SK-N-SH (cell line): ENCODE measurements around the gene ZNF836. TPM values are rescaled to one million over a fixed set of nuclear protein-coding genes. Genes with fewer than 3 reads are reported as not detected.
A peak's percentile ranks its signal among the peaks of the same experiment; 100 is the strongest.

Experiments used
- CTCF ChIA-PET: fragments of 300-600, 350-600 bp; formaldehyde crosslinking; extraction: SDS; loops from one replicate; lab custom pipeline; 2021; lab: Yijun Ruan, JAX
- POLR2A ChIA-PET: fragments of 350-600 bp; sonication (Branson Sonifier 250); formaldehyde crosslinking; extraction: SDS; loops from one replicate; lab custom pipeline; 2020; ENCODE audit warnings: antibody characterized with exemption, inconsistent platforms; lab: Yijun Ruan, JAX
- DNase-seq: peaks from one replicate; pipeline ENCODE4 v3.0.0; 2012
- H2AFZ ChIP-seq: fragments of 200-600 bp; sonication (generic); 2 replicates; pipeline ENCODE4 v1.8.1; 2016; ENCODE audit warnings: antibody characterized with exemption, mild to moderate bottlenecking, low read depth
- H3F3A ChIP-seq: fragments of 200-600 bp; sonication (generic); replicated peaks from 2 replicates; pipeline ENCODE3; 2016; ENCODE audit warnings: antibody characterized with exemption, mild to moderate bottlenecking; ENCODE audit not compliant: insufficient read depth
- H3K27ac ChIP-seq, 2 experiments: fragments of 200-500 bp in 1 of 2; fragments of 200-600 bp in 1 of 2; sonication (Bioruptor generic) in 1 of 2; sonication (generic), shearing (Covaris generic) in 1 of 2; 2 replicates each; pipeline versions ENCODE4 v1.5.1 to v1.6.1; 2014 to 2016; ENCODE audit warnings: low read depth in 2 of 2, inconsistent platforms in 1 of 2, low read length in 1 of 2, mild to moderate bottlenecking in 1 of 2, mixed read lengths in 1 of 2
- H3K27me3 ChIP-seq: fragments of 200-600 bp; sonication (generic), shearing (Covaris generic); 2 replicates; pipeline ENCODE4 v1.6.1; 2016; ENCODE audit warnings: mixed run types; ENCODE audit not compliant: insufficient read depth
- H3K36me3 ChIP-seq, 2 experiments: fragments of 200-500 bp in 1 of 2; fragments of 200-600 bp in 1 of 2; sonication (Bioruptor generic) in 1 of 2; sonication (generic) in 1 of 2; replicated peaks in 1 of 2; 2 replicates each; pipeline versions ENCODE3 to v1.5.1; 2014 to 2016; ENCODE audit warnings: low read length in 1 of 2, mild to moderate bottlenecking in 1 of 2; ENCODE audit not compliant: insufficient read depth in 2 of 2, control insufficient read depth in 1 of 2
- H3K4me1 ChIP-seq, 2 experiments: fragments of 200-500 bp in 1 of 2; fragments of 200-600 bp in 1 of 2; sonication (Bioruptor generic) in 1 of 2; sonication (generic), shearing (Covaris generic) in 1 of 2; 2 replicates each; pipeline versions ENCODE4 v1.5.1 to v1.6.1; 2014 to 2016; ENCODE audit warnings: low read depth in 1 of 2, low read length in 1 of 2, mixed run types in 1 of 2; ENCODE audit not compliant: insufficient read depth in 2 of 2, control insufficient read depth in 1 of 2
- H3K4me2 ChIP-seq: fragments of 200-600 bp; sonication (generic), shearing (Covaris generic); 2 replicates; pipeline ENCODE4 v1.6.1; 2017; ENCODE audit warnings: mixed run types
- H3K4me3 ChIP-seq, 2 experiments: fragments of 200-500 bp in 1 of 2; fragments of 200-600 bp in 1 of 2; sonication (Bioruptor generic) in 1 of 2; sonication (generic), shearing (Covaris generic) in 1 of 2; 2 replicates each; pipeline versions ENCODE4 v1.5.1 to v1.8.1; 2014 to 2016; ENCODE audit warnings: low read depth in 2 of 2, inconsistent platforms in 1 of 2, low read length in 1 of 2, mild to moderate bottlenecking in 1 of 2, mixed read lengths in 1 of 2, moderate library complexity in 1 of 2
- H3K79me2 ChIP-seq: fragments of 200-600 bp; sonication (generic); 2 replicates; pipeline ENCODE4 v1.8.1; 2017; ENCODE audit warnings: mild to moderate bottlenecking; ENCODE audit not compliant: insufficient read depth
- H3K9ac ChIP-seq: fragments of 200-600 bp; sonication (generic); 2 replicates; pipeline ENCODE4 v1.6.1; 2017; ENCODE audit warnings: mixed run types
- H3K9me2 ChIP-seq: fragments of 200-600 bp; sonication (generic); 2 replicates; pipeline ENCODE4 v1.6.1; 2017; ENCODE audit warnings: mixed run types
- H3K9me3 ChIP-seq: fragments of 200-600 bp; sonication (generic); 2 replicates; pipeline ENCODE4 v1.6.1; 2017; ENCODE audit warnings: mixed run types, mild to moderate bottlenecking, moderate library complexity
- H4K20me1 ChIP-seq: fragments of 200-600 bp; sonication (generic); 2 replicates; pipeline ENCODE4 v1.6.1; 2017; ENCODE audit warnings: mild to moderate bottlenecking, mixed run types; ENCODE audit not compliant: insufficient read depth
- CHD2 ChIP-seq: fragments of 150-350 bp; IDR thresholded peaks from 2 replicates; pipeline ENCODE4 v1.6.1; 2018; ENCODE audit warnings: low read length; ENCODE audit not compliant: partially characterized antibody
- ELF1 ChIP-seq: IDR thresholded peaks from 2 replicates; pipeline ENCODE4 v1.4.0; 2012
- EP300 ChIP-seq, 2 experiments: IDR thresholded peaks; 2 replicates each; pipeline versions ENCODE4 v1.4.0 to v1.6.1; 2012; ENCODE audit warnings: borderline replicate concordance in 1 of 2, low read depth in 1 of 2, low read length in 1 of 2
- EZH2phosphoT487 ChIP-seq: fragments of 200-600 bp; sonication (generic); IDR thresholded peaks from 2 replicates; pipeline ENCODE4 v1.6.1; 2017; ENCODE audit warnings: low read depth, mixed run types, mild to moderate bottlenecking, antibody characterized with exemption, moderate library complexity, borderline replicate concordance
- FOSL2 ChIP-seq: IDR thresholded peaks from 2 replicates; pipeline ENCODE4 v1.4.0; 2012; ENCODE audit warnings: low read depth, mild to moderate bottlenecking, moderate library complexity, borderline replicate concordance
- FOXJ3 ChIP-seq: sonication (generic); formaldehyde crosslinking; IDR thresholded peaks from 2 replicates; pipeline ENCODE4 v1.5.1; 2020; ENCODE audit warnings: mild to moderate bottlenecking, missing genetic modification reagents
- FOXM1 ChIP-seq: IDR thresholded peaks from 2 replicates; pipeline ENCODE4 v1.4.0; 2012; ENCODE audit warnings: low read depth, mild to moderate bottlenecking
- GATA2 ChIP-seq: sonication (generic); formaldehyde crosslinking; IDR thresholded peaks from 2 replicates; pipeline ENCODE4 v1.5.0; 2020; ENCODE audit warnings: mild to moderate bottlenecking, missing genetic modification reagents
- MEF2A ChIP-seq: IDR thresholded peaks from 2 replicates; pipeline ENCODE4 v1.4.0; 2012; ENCODE audit warnings: low read depth, borderline replicate concordance
- MXI1 ChIP-seq: IDR thresholded peaks from 2 replicates; pipeline ENCODE4 v1.6.1; 2012; ENCODE audit warnings: mild to moderate bottlenecking, low read depth, low read length, improper control_type of control experiment
- NFIC ChIP-seq: IDR thresholded peaks from 2 replicates; pipeline ENCODE4 v1.4.0; 2012; ENCODE audit warnings: borderline replicate concordance
- RCOR1 ChIP-seq: fragments of 150-350 bp; IDR thresholded peaks from 2 replicates; pipeline ENCODE4 v1.6.1; 2017; ENCODE audit warnings: antibody characterized with exemption, low read length
- RFX5 ChIP-seq: IDR thresholded peaks from 2 replicates; pipeline ENCODE4 v1.6.1; 2012; ENCODE audit warnings: mild to moderate bottlenecking, improper control_type of control experiment, low read length
- RXRA ChIP-seq: IDR thresholded peaks from 2 replicates; pipeline ENCODE4 v1.4.0; 2012; ENCODE audit warnings: low read depth, mild to moderate bottlenecking, borderline replicate concordance
- TAF1 ChIP-seq: IDR thresholded peaks from 2 replicates; pipeline ENCODE4 v1.6.1; 2012; ENCODE audit warnings: low read depth, mild to moderate bottlenecking, low read length, moderate library complexity, borderline replicate concordance
- TEAD4 ChIP-seq: IDR thresholded peaks from 2 replicates; pipeline ENCODE4 v1.4.0; 2012; ENCODE audit warnings: mild to moderate bottlenecking, borderline replicate concordance; ENCODE audit not compliant: insufficient read depth
- USF1 ChIP-seq: IDR thresholded peaks from 2 replicates; pipeline ENCODE4 v1.4.0; 2012; ENCODE audit warnings: low read depth, borderline replicate concordance
- USF2 ChIP-seq: fragments of 150-350 bp; IDR thresholded peaks from 2 replicates; pipeline ENCODE4 v1.6.1; 2017; ENCODE audit warnings: antibody characterized with exemption, low read length, low read depth, borderline replicate concordance
- YY1 ChIP-seq: IDR thresholded peaks from 2 replicates; pipeline ENCODE4 v1.4.0; 2012; ENCODE audit warnings: low read depth, mild to moderate bottlenecking
- ZBTB33 ChIP-seq: IDR thresholded peaks from 2 replicates; pipeline ENCODE4 v1.4.0; 2012; ENCODE audit warnings: low read depth, borderline replicate concordance
- WGBS: methylation state at CpG from one replicate; pipeline ENCODE4 v1.1.6; 2017; ENCODE audit warnings: low lambda C conversion rate; 5-methylcytosine and 5-hydroxymethylcytosine counted together
- polyA plus RNA-seq, 3 experiments: library from polyadenylated mRNA; depleted of rRNA; stranded (reverse); fragments of >200 nt; gene quantifications; 2 replicates each; pipeline ENCODE4 v1.2.3, GENCODE V29; 2012
- TF ChIP-seq, protein P1 (sequence below): fragments of 200-600 bp; sonication (generic); IDR thresholded peaks from 2 replicates; pipeline ENCODE4 v1.6.1; 2017; ENCODE audit warnings: antibody characterized with exemption, mild to moderate bottlenecking, moderate library complexity

ZNF836 gene
- polyA plus RNA-seq, 1 of the 3 experiments (the other 2 are of a cell fraction): 2.3 TPM

DNA sequence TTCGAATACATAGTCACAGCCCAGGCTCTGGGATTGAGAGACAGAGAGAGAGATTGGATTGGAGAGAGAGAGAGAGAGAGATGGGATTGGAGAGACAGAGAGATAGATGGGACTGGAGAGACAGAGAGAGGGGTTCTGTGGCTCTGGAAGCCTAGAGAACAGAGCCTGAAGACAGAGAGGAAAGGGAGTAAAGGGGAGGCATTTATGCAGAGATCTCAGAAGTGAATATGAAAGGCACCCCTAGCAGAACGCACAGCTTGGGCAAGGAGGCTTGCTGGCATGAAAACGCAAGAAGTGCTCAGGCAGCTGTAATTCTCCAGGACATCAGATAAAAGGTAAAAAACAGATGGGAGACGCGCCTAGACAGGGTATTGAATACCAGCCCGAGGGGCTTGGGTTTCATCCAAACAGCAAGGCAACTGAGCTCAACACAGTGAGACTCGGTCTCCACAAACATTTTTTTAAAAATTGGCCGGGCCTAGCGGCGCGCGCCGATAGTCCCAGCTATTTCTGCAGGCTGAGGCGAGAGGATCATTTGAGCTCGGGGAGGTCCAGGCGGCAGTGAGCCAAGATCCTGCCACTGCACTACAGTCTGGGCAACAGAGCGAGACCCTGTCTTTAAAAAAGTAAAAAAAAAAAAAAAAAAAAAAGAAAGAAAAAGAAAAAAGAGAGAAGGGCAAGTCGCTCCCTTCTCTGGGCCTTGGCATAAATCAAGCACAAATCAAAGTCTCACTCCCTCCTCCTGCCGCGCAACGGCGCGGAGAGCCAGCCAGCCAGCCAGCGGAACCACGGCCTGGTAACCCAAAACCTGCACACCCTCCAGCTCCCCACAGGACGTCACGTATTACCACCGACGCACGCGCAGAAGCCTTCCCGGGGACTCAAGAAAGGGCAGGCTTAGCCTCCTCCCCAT is 17.7 kb upstream of the ZNF836 start (continued):
- TF ChIP-seq, protein P1, sequence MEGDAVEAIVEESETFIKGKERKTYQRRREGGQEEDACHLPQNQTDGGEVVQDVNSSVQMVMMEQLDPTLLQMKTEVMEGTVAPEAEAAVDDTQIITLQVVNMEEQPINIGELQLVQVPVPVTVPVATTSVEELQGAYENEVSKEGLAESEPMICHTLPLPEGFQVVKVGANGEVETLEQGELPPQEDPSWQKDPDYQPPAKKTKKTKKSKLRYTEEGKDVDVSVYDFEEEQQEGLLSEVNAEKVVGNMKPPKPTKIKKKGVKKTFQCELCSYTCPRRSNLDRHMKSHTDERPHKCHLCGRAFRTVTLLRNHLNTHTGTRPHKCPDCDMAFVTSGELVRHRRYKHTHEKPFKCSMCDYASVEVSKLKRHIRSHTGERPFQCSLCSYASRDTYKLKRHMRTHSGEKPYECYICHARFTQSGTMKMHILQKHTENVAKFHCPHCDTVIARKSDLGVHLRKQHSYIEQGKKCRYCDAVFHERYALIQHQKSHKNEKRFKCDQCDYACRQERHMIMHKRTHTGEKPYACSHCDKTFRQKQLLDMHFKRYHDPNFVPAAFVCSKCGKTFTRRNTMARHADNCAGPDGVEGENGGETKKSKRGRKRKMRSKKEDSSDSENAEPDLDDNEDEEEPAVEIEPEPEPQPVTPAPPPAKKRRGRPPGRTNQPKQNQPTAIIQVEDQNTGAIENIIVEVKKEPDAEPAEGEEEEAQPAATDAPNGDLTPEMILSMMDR: 0 out of 2 replicates have a peak, but pooled peaks have one; percentile 9
- TF ChIP-seq CHD2 (no peak), ELF1 (no peak), RCOR1 (no peak; the same call in 1 of the 2 replicates), TAF1 (peak; percentile 69), YY1 (no peak), USF1 (no peak), MXI1 (no peak), NFIC (no peak), TEAD4 (no peak), MEF2A (no peak), FOXJ3 (CRISPR knock-in tag) (0 out of 2 replicates have a peak, but pooled peaks have one; percentile 28)

GRCh38 chr19:52187407-52187806 is 16.0 kb upstream of the ZNF836 start:
- POLR2A ChIA-PET: no interaction called here
- TF ChIP-seq USF1 (no peak), USF2 (no peak), RXRA (no peak), MXI1 (no peak), ELF1 (no peak), RCOR1 (no peak), TAF1 (no peak), GATA2 (no peak), ZBTB33 (no peak), FOSL2 (no peak), EP300 (IDR thresholded peaks at IDR 0.05; ENCODE audit: borderline replicate concordance in 1 of 2, low read depth in 1 of 2, low read length in 1 of 2) (no peak), FOXM1 (no peak), EZH2phosphoT487 (no peak), RFX5 (no peak)
- DNase-seq: no peak
- Histone ChIP-seq H3F3A (peaks cover 4% of the 10 kb centered on the region), H3K9ac (no peak overlapping the region), H4K20me1 (peaks cover 1% of the 10 kb centered on the region; the same call in 1 of the 2 replicates), H3K4me3 (no peak overlapping the region), H3K27ac (no peak overlapping the region), H3K9me2 (no peaks in the 10 kb centered on the region), H3K9me3 (no peaks in the 10 kb centered on the region), H3K4me2 (no peak overlapping the region), H3K27me3 (no peaks in the 10 kb centered on the region), H3K79me2 (peaks cover 25% of the 10 kb centered on the region), H3K36me3 (peaks cover 0 to 3% of the 10 kb centered on the region in 2 experiments), H2AFZ (no peak overlapping the region), H3K4me1 (peaks cover 12 to 17% of the 10 kb centered on the region in 2 experiments; a peak in 3 of 4 replicates)
- CTCF ChIA-PET: no interaction called here
- 100% methylated on average over 1 of the region's 1 CpG for WGBS
